Fibroblast of skin of left quadriceps (primary cell): ENCODE measurements around the gene REX1BD.

Source experiments
- DNase-seq, 2 experiments: peaks; one replicate each; pipeline ENCODE4 v3.0.0-alpha.2; 2013; ENCODE audit warnings: low read depth in 2 of 2

REX1BD gene

DNA sequence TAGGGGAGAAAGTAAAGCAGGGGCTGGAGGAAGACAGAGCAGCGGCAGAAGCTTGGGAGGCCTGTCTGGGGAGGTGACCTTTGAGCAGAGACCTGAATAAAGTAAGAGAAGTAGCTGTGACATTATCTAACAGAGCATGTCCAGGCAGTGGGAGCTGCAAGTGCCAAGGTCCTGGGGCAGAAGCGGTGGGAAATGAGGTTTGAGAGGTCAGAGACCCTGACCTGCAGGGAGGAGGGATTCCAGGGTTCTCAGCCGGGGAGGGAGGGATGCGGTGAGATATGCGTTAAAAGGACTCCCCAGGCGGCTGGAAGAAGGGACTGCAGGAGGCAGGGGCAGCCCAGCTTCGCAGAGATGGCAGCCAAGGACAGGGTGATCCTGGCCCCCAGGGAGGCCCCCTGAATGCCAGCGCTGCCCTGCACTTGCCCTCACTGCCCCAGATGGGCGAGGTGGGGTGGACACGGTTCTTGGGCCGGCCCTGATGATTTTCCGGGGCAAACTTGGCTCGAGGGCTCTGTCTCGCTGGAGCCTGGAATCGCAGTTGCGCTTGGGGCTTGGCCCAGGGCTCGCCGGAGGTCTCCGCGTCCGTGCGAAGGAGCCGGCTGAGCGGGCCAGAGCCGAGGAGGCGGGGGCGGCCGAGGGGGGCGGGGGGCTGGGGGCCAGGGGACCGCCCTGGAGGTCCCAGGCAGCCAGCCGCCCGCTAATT, 14.8 kb downstream of the REX1BD start:
- no peak for DNase-seq

GRCh38 chr19:18603958-18604819, 15.6 kb downstream of the REX1BD start:
- no peak for DNase-seq

GRCh38 chr19:18604820-18605159, 16.2 kb downstream of the REX1BD start:
- DNase-seq = no peak

GRCh38 chr19:18605196-18605545, 16.6 kb downstream of the REX1BD start:
- DNase-seq = no peak

GRCh38 chr19:18605546-18606280, 17.1 kb downstream of the REX1BD start:
- no peak for DNase-seq

DNA sequence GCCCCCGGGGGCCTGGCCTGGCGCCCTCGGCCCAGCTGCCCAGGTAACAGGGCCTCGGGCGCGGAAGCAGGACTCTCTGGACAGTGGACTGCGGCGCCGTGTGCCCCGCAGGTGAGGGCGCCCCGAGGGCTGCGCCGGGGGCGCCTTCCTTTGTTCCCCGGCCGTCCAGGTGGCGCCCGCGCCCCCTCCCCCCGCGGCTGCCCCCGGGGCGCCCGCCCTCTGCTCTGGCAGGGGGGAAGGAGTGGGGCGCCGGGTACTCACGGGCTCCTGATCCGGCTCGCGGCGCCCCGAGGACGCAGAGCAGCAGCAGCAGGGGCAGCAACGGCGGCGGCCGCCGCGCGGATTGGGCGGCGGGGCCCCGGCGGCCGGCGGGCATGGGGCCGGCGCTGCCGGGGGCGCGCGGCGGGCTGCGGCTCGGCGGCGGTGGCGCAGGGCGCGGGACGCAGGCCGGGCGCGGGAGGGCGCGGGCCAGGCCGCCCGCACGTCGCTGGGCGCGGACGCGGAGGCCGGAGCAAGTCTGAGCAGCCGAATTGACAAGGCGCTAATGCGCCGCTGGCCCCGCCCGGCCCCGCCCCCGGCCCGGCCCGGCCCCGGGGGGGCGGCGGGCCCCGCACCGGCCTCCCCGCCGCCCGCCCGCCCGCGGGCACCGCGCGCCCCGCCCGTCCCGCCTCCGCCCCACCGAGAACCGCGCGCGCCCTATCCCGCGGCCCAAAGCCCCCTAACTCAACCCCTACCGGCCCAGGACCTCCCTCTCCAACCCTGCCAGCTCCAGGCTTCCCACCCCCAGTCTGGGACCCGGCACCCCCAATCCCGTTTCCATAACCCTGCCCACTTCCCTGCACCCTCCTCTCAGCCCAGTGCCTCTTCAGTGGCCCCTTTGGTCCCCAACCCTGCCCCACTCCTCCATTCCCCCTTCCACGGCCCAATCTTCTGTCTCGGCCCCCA, 18.0 kb downstream of the REX1BD start, which contains the start of gene CRLF1:
TSS of gene CRLF1 (minus strand) at position 519 of the 945 bp plus-strand sequence. CDS start at position 376, 143 bp downstream.
- no peak for DNase-seq

GRCh38 chr19:18607226-18608101, 18.9 kb downstream of the REX1BD start:
- DNase-seq = no peak

DNA sequence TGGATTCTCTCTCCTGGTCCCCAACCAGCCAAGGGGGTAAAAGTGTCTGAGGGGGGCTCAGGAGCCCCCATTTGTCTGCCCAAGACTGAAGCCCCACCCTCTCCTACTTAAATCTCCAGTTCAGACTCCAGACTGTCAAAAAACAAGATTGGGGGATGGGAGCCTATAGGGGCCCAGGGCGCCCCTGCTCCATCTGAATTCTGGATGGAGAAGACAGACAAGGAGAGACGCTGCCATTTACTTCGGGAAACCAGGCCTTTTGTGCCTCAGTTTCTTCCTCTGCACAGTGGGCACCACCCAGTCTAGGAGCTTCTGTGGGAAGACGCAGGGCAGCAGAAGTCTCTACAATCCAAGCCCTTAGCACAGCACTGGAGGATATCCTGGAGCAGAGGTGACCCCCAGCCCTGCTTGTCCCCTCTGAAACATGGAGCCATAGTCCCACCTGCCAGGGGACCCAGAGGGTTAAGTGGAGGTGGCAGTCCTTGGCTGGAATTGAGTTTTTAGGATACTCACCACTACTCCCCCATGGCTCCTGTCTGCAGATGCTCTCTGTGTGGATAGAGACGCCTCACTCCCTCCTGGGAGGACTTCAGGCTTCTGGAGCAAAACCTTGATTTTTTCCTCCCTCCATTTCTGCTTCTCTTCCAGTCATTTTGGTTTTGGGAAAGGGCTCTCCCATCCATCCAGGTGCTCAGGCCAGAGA, 19.7 kb downstream of the REX1BD start:
- DNase-seq = no peak

GRCh38 chr19:18608805-18609716, 20.5 kb downstream of the REX1BD start:
- no peak for DNase-seq

GRCh38 chr19:18609717-18610051, 21.1 kb downstream of the REX1BD start:
- DNase-seq = no peak

GRCh38 chr19:18610245-18610555, 21.6 kb downstream of the REX1BD start:
- DNase-seq = no peak

DNA sequence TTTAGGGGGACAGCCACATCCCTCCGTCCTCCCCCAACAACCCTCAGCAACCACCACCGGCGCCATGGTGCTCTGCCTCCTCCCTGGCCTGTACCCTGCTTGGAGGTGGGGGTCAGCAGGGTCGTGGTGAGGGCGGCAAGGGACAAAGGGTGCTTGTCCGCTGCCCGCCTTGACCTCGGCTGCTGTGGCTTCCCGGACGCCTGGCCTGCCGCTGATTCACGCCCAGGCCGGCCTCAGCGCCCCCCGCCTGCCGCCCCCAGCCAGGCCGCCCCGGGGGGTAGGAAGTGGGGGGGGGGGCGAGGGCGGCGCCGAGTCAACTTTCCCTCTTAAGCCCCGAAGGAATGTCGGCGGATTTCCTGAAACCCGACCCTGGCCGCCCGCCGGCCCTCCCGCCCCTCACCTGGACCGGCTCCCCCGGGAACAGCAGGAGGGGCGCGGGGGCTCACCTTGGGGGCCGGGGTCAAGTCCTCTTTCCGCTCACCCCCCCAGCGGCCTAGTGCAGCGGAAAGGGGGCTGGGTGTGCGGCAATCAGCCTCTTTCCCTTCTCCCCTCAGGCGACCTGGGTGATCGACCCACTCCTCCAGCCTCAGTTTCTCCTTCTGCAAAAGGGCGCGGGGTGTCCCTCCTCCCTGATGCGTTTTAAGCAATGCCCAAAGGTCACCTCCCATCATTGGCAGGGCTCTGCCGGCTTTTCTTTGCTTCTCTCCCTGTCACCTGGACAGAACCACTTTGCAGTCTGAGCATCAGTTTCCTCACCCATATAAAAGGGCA, 22.1 kb downstream of the REX1BD start:
- DNase-seq = no peak

DNA sequence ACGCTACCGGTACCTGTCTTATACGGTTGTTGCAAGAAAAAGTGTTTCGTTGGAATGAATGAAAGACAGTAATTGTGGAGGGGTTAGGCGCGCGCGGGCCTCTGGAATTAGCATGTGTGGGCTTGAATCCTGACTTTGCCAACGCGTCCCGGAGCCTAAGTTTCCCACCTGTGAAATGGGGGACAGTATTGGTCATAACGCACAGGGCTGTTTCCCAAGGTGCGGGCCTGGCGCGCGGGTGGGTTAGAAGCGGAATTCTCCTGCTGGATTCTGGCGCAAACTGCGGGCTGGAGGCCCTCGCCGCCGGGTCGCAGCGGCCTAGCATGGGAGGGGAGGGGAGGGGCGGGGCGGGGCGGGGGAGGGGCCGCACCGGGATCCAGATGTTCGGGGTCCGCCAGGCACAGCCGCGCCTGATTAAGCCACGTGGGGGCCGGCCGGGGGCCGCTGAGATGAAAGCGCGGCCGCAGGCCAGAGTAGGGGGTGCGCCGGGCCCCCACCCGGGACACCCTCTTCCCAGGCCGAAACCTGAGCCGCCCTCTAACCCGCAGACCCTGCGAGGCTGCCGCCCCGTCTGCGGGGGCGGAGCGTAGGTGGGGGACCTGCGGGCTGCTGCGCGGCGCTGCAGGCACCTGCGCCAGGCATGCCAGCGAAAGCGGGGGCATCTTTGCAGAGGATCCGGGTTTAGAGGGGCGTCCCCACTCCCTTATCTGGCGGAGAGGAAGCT, 22.9 kb downstream of the REX1BD start:
- no peak for DNase-seq

DNA sequence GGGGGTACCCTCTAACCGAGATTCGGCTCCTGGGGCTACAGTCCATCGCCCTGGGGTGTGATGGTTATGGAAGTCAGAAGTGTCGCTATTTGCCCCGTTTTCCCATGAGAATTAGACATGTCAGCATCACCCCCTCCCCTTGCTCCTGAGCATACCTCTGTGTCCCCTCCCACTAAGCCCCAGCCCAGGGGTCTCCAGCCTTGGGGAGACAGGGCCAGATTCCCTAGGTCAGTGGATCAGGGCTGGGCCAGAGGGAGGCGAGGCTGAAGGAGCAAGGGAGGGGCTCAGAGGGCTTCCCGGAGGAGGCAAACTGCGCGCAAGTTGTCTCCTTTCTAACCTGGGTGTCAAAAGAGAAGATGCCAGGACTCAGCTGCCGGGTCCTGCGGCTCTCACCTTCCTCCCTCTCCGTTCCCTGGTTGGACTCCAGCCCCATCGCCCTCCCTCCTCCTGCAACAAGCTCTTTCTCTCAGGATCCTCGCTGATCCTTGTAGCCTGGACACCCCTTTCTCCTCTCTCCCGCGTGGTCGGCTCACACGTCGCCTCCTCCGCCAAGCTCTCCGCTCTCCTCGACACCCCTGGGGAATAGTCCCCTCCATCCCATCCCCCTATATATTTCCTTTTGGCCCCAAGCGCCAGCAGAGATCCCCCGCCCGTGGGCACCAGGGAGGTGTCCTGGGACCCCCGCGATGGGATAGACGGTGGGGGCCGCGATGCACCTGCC, 23.6 kb downstream of the REX1BD start:
- DNase-seq = no peak

- DNase-seq = no peak
These were observed 24.4 kb downstream of the REX1BD start, which contains the start of gene TMEM59L for GRCh38 chr19:18612772-18613588. Gene TMEM59L, plus strand, starts transcription at chr19:18612870. Its CDS starts 89 bp downstream, at chr19:18612959.
